HepG2 (cell line): ENCODE measurements around the gene FBXO24. TPM values are rescaled to one million over a fixed set of nuclear protein-coding genes. Genes with fewer than 3 reads are reported as not detected.

ENCODE experiments used
- ARHGAP35 ChIP-seq: sonication (generic); formaldehyde crosslinking; IDR thresholded peaks from 2 replicates; pipeline ENCODE4 v1.9.0; 2022; ENCODE audit warnings: mild to moderate bottlenecking, inconsistent platforms, moderate library complexity, missing genetic modification reagents, borderline replicate concordance
- ATF6 ChIP-seq: sonication (generic); formaldehyde crosslinking; conservative IDR thresholded peaks from 2 replicates; pipeline ENCODE4 v1.4.0; 2020; ENCODE audit warnings: missing genetic modification reagents
- ELF3 ChIP-seq: IDR thresholded peaks from 2 replicates; pipeline ENCODE4 v1.6.1; 2016; ENCODE audit warnings: missing genetic modification reagents, missing compliant biosample characterization
- FOXP4 ChIP-seq: sonication (generic); formaldehyde crosslinking; IDR thresholded peaks from 2 replicates; pipeline ENCODE4 v1.4.0; 2020; ENCODE audit warnings: missing genetic modification reagents
- HINFP ChIP-seq: sonication (generic); formaldehyde crosslinking; IDR thresholded peaks from 2 replicates; pipeline ENCODE4 v1.4.0; 2020; ENCODE audit warnings: low read depth, mild to moderate bottlenecking, missing genetic modification reagents
- HOXA9 ChIP-seq: sonication (generic); formaldehyde crosslinking; IDR thresholded peaks from 2 replicates; pipeline ENCODE4 v1.8.1; 2022; ENCODE audit warnings: missing genetic modification reagents, mild to moderate bottlenecking, moderate library complexity, borderline replicate concordance
- MAX ChIP-seq: IDR thresholded peaks from 2 replicates; pipeline ENCODE4 v1.6.1; 2012; ENCODE audit warnings: inconsistent platforms
- MTA1 ChIP-seq: sonication (generic); formaldehyde crosslinking; IDR thresholded peaks from 2 replicates; pipeline ENCODE4 v1.4.0; 2020; ENCODE audit warnings: missing genetic modification reagents, mild to moderate bottlenecking, borderline replicate concordance
- MYPOP ChIP-seq: sonication (generic); formaldehyde crosslinking; IDR thresholded peaks from 2 replicates; pipeline ENCODE4 v1.8.1; 2023; ENCODE audit warnings: mild to moderate bottlenecking, moderate library complexity, missing genetic modification reagents
- NCOR1 ChIP-seq: fragments of 200-600 bp; sonication (generic); IDR thresholded peaks from 2 replicates; pipeline ENCODE4 v1.7.0; 2017; ENCODE audit warnings: antibody characterized with exemption, low read length, borderline replicate concordance
- PATZ1 ChIP-seq: sonication (generic); formaldehyde crosslinking; IDR thresholded peaks from 2 replicates; pipeline ENCODE4 v1.4.0; 2020; ENCODE audit warnings: missing genetic modification reagents
- RFX5 ChIP-seq: IDR thresholded peaks from 2 replicates; pipeline ENCODE4 v1.6.1; 2011; ENCODE audit warnings: low read depth, low read length, improper control_type of control experiment
- SOX5 ChIP-seq: IDR thresholded peaks from 2 replicates; pipeline ENCODE4 v1.6.1; 2016; ENCODE audit warnings: borderline replicate concordance
- SP1 ChIP-seq, 2 experiments: fragments of 450-650 bp in 1 of 2; sonication (generic) in 1 of 2; formaldehyde crosslinking in 1 of 2; IDR thresholded peaks; 2 replicates each; pipeline versions ENCODE4 v1.4.0 to v1.6.1; 2016 to 2020; ENCODE audit warnings: missing genetic modification reagents in 1 of 2
- SP5 ChIP-seq: IDR thresholded peaks from 2 replicates; pipeline ENCODE4 v1.6.1; 2016; ENCODE audit warnings: low read depth, borderline replicate concordance
- TFE3 ChIP-seq: IDR thresholded peaks from 2 replicates; pipeline ENCODE4 v1.6.1; 2016
- ZNF552 ChIP-seq: sonication (generic); formaldehyde crosslinking; IDR thresholded peaks from 2 replicates; pipeline ENCODE4 v1.9.0; 2022; ENCODE audit warnings: missing genetic modification reagents, mild to moderate bottlenecking, borderline replicate concordance
- polyA plus RNA-seq, 8 experiments: library from polyadenylated mRNA; depleted of rRNA in 3 of 8; stranded (reverse) in 7 of 8; unstranded in 1 of 8; fragments of >200 nt; fragmentation: Illumina TruSeq in 4 of 8; extraction: Trizol in 4 of 8; gene quantifications; 2 replicates each; pipeline versions ENCODE4 v1.2.1 to v1.2.3, GENCODE V29; 2011 to 2016; ENCODE audit warnings: low read depth in 4 of 8, missing spikeins in 1 of 8, mixed read lengths in 1 of 8; ENCODE audit not compliant: insufficient read depth in 1 of 8
- total RNA-seq, 5 experiments: library from RNA; depleted of rRNA; stranded (reverse); fragments of >200 nt; fragmentation: Illumina TruSeq; extraction: Trizol; gene quantifications; 2 replicates each; pipeline ENCODE4 v1.2.3, GENCODE V29; 2016; ENCODE audit warnings: low read depth in 1 of 5

The FBXO24 gene
- total and polyA plus RNA-seq, 2 of the 13 experiments (the other 11 are each of a cell fraction or from before 2014, with no cell fraction given): 0.20 to 0.55 TPM

- TF ChIP-seq NCOR1 (peak; percentile 83), ELF3 (CRISPR knock-in tag) (peak; percentile 30; the same call in 1 of the 2 replicates), MAX (peak; percentile 70), ZNF552 (CRISPR knock-in tag) (0 out of 2 replicates have a peak, but pooled peaks have one; percentile 31), PATZ1 (CRISPR knock-in tag) (peak; percentile 99), MTA1 (CRISPR knock-in tag) (peak; percentile 88), HINFP (peak; percentile 31; the same call in 1 of the 2 replicates), ATF6 (CRISPR knock-in tag) (no peak), ARHGAP35 (CRISPR knock-in tag) (no peak), HOXA9 (CRISPR knock-in tag) (no peak), FOXP4 (CRISPR knock-in tag) (peak; percentile 60), RFX5 (no peak), MYPOP (CRISPR knock-in tag) (0 out of 2 replicates have a peak, but pooled peaks have one; percentile 45), SP1 (IDR thresholded peaks at IDR 0.05) (no peak), SP1 (CRISPR knock-in tag; IDR thresholded peaks at IDR 0.05) (0 out of 2 replicates have a peak, but pooled peaks have one; percentile 8), TFE3 (CRISPR knock-in tag) (0 out of 2 replicates have a peak, but pooled peaks have one; percentile 27), SP5 (CRISPR knock-in tag) (peak; percentile 72; the same call in 1 of the 2 replicates), SOX5 (CRISPR knock-in tag) (peak; percentile 65; the same call in 1 of the 2 replicates)
Observed at GRCh38 chr7:100641463-100641859, 55.3 kb downstream of the FBXO24 start, which contains the start of gene TFR2 (continued).
